Choroid plexus epithelial cell (primary cell): ENCODE measurements around the gene NTSR2.

Experiments used
- DNase-seq: peaks from one replicate; pipeline ENCODE4 v3.0.0-alpha.2; 2010; ENCODE audit warnings: low read depth
- H3K4me3 ChIP-seq: 2 replicates; pipeline ENCODE4 v1.5.1; 2011; ENCODE audit warnings: low read depth, mild to moderate bottlenecking, control low read depth, low read length, moderate library complexity
- TF ChIP-seq, protein P1 (sequence below): conservative IDR thresholded peaks from 2 replicates; pipeline ENCODE4 v1.5.1; 2011; ENCODE audit warnings: low read depth, mild to moderate bottlenecking, control low read depth, inconsistent platforms, low read length, moderate library complexity

Gene NTSR2

DNA sequence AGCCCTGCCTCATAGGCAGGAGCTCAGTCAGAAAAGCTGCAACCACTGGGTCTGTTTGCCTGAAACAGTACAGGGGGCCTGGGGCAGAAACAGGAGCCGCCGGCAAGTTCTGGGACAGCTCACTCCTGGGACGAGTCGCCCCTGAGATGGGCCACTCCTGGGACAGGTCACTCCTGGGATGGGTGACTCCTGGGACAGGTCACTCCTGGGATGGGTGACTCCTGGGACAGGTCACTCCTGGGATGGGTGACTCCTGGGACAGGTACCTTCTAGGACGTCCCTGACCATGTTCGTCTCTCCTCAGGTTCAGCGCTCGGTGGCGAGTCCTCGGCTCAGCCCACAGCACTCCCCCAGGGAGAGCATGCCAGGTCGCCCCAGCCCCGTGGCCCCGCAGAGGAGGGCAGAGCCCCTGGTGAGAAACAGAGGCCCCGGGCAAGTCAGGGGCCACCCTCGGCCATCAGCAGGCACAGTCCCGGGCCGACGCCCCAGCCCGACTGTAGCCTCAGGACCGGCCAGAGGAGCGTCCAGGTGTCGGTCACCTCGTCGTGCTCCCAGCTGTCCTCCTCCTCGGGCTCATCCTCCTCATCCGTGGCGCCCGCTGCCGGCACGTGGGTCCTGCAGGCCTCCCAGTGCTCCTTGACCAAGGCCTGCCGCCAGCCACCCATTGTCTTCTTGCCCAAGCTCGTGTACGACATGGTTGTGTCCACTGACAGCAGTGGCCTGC lies 51.8 kb downstream of the NTSR2 start:
- no peak overlapping the region for H3K4me3 ChIP-seq
- TF ChIP-seq, protein P1, sequence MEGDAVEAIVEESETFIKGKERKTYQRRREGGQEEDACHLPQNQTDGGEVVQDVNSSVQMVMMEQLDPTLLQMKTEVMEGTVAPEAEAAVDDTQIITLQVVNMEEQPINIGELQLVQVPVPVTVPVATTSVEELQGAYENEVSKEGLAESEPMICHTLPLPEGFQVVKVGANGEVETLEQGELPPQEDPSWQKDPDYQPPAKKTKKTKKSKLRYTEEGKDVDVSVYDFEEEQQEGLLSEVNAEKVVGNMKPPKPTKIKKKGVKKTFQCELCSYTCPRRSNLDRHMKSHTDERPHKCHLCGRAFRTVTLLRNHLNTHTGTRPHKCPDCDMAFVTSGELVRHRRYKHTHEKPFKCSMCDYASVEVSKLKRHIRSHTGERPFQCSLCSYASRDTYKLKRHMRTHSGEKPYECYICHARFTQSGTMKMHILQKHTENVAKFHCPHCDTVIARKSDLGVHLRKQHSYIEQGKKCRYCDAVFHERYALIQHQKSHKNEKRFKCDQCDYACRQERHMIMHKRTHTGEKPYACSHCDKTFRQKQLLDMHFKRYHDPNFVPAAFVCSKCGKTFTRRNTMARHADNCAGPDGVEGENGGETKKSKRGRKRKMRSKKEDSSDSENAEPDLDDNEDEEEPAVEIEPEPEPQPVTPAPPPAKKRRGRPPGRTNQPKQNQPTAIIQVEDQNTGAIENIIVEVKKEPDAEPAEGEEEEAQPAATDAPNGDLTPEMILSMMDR: no peak
- DNase-seq: no peak

DNA sequence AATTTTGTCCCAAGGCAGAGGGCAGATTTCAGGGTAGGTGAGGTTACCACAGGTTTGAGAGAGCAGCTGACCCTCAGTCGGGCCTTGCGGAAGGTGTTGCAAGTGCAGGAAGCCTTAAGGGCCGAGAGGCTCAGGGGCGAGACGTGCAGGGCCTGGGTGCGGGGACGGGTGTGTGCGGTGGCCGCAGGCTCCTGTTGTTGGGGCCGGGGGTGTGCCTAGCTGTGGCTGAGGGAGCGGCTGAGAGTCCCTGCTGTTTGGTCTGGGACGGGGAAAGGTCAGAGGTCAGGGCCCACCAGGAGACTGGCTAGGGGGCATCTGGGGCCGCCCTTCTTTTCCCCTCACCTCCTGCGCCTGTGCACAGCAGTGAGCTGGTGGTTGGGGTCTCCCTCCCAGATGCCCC lies 52.5 kb downstream of the NTSR2 start:
- TF ChIP-seq, protein P1: no peak
- no peak overlapping the region for H3K4me3 ChIP-seq
- no peak for DNase-seq

DNA sequence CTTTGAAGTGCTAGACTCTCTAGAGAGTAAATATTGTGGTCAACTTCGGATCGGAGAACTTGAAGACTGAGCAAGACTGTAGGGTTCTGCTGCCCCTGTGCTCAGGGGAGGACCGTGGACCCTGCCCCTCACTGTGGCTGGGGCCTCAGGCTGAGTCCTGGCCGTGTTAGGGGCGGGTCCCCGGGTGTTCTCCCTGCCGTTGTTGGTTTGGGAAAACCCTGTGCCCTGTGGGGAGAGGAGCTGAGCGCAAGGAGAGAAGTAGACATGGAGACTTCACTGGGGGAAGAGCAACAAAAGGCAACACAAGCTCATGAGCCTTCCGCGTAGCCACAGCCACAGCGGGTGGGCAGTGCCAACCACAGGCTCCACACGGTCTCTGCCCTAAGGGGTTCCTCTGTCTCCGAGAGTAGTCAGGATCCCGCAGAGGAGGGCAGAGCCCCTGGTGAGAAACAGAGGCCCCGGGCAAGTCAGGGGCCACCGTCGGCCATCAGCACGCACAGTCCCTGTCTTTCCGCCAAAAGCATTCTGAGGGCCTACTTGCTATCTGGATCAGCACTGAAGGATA lies 53.1 kb downstream of the NTSR2 start:
- no peak overlapping the region for H3K4me3 ChIP-seq
- DNase-seq: no peak
- TF ChIP-seq, protein P1: no peak

DNA sequence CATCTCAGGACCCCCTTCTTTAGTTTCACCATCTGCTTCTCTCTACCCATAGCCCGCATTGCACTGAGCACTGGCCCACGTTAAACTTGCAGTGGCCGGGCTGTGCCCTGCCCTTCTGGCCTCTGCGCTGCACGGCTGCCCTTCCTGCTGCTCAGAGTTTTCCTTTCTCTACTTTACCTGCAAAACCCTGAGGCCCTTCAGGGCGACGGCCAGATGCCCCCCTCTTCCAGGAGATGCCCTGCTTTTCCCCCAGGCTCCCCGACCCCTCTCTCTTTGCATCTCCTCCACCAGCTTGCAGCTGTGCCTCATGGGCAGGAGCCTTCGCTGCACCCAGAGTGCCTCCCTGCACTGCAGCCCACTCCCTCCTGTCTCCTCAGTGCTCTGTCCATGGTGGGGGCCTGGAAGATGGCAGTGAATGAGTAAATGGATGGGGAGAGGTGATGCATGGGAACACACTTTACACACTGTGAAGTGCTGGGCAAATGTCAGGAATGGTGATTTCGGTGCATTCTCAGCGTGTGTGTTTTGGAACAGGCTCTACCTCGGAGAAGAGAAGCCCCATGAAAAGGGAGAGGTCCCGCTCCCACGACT lies 53.8 kb downstream of the NTSR2 start:
- H3K4me3 ChIP-seq: no peak overlapping the region
- DNase-seq: no peak
- TF ChIP-seq, protein P1: no peak

DNA sequence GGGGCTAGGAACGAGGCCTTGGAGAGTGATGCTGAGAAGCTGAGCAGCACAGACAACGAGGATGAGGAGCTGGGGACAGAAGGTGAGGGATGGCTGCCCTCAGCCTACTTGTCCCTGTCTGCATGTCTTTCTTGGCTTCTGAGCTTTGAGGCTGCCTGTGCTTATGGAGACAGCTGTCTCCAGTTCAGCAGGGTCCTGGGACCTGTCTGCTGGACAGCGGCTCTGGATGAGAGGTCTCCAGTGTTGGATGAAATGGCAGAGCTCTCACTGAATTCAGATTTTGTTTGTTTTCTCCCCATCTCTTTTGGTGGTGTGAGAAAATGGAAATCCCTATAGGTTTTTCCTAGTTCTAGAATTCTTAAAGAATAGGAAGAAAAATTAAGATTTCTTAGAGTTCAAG lies 54.8 kb downstream of the NTSR2 start:
- peak; percentile 6 for DNase-seq

DNA sequence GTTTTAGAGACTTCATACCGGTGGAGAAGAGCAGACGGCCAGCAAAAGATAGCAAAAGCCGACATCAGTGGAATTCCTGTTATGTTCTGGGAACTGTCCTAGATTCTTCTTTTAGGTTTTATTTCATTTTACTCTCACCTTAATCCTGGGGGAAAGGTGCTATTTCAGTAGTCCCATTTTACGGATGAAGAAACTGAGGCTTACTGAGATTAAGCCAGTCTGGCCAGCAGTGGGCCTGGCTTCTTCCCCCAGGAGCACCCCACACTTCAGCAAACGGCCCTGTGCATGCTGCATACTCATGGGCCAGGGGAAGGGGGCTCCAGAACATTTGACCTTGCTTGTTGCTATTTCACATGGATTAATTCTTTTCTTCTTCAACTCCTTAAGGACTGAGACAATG lies 56.7 kb downstream of the NTSR2 start:
- no peak overlapping the region for H3K4me3 ChIP-seq
- no peak for DNase-seq
- TF ChIP-seq, protein P1: no peak

More for the DNA sequence above, 54.8 kb downstream of the NTSR2 start:
- H3K4me3 ChIP-seq: no peak overlapping the region
- TF ChIP-seq, protein P1: no peak
